Gastroesophageal sphincter (tissue), 3 donors: ENCODE measurements around the gene LMCD1.

Experiments
- POLR2A ChIP-seq, 2 donors: fragments of 450-650 bp; IDR thresholded peaks; one replicate each; pipeline ENCODE4 v1.6.1; 2017; ENCODE audit warnings: antibody characterized with exemption in 2 of 2, mild to moderate bottlenecking in 2 of 2, moderate library complexity in 1 of 2
- TF ChIP-seq, protein P1 (sequence below), 4 experiments: fragments of 200-600 bp in 2 of 4; fragments of 450-650 bp in 2 of 4; sonication (generic) in 1 of 4; IDR thresholded peaks; one replicate each; pipeline ENCODE4 v1.5.1; 2017 to 2019; ENCODE audit warnings: antibody characterized with exemption in 4 of 4, mild to moderate bottlenecking in 2 of 4, moderate library complexity in 2 of 4

DNA sequence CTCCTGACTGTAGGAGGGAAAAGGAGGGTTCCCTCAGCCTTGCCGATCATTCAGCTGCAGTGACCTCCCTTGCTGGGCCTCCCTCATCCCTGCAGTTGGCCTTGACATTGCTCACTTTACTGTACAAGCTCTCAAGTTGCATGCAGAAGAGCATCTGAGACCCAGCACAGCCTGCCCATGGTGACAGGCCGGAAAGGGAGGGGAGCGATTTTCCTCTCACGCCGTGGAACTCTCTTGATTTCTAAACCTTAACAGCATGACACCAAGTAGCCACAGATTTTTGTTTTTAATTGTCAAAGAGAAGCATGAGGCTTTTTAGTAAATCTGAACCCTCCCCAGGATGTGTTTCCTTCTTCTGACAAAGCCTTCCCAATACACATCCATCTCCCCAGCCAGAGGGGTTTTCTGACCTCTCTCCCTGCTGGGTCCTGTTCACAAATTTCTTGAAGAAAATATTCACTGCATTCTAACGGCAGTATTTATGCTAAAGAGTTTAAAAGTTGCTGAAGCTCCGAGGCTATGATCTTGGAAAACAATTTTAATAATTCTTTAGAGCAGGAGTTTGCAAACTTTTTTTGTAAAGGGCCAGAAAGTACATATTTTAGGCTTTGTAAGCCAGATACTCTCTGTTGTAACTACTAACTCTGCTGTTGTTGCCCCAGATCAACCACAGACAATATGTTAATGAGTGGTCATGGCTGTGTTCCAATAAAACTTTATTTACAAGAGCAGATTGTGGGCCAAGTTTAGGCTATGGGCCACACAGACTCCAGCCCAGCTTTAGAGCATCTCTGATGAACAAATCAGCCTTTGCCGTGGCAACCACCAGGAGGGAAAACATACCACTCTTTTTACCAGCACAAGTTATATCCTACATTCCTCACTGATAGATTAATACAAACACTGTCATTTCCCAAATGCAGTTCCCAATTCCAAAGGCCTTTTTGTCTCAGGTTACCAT lies 34.8 kb downstream of the LMCD1 start:
- TF ChIP-seq, protein P1, sequence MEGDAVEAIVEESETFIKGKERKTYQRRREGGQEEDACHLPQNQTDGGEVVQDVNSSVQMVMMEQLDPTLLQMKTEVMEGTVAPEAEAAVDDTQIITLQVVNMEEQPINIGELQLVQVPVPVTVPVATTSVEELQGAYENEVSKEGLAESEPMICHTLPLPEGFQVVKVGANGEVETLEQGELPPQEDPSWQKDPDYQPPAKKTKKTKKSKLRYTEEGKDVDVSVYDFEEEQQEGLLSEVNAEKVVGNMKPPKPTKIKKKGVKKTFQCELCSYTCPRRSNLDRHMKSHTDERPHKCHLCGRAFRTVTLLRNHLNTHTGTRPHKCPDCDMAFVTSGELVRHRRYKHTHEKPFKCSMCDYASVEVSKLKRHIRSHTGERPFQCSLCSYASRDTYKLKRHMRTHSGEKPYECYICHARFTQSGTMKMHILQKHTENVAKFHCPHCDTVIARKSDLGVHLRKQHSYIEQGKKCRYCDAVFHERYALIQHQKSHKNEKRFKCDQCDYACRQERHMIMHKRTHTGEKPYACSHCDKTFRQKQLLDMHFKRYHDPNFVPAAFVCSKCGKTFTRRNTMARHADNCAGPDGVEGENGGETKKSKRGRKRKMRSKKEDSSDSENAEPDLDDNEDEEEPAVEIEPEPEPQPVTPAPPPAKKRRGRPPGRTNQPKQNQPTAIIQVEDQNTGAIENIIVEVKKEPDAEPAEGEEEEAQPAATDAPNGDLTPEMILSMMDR (IDR thresholded peaks at IDR 0.05) = no peak
- no peak for TF ChIP-seq POLR2A (IDR thresholded peaks at IDR 0.05)
